HG03064 (cell line): Measurements from ENCODE around the gene ANK3.

Source experiments
- ATAC-seq: cut with Tn5 transposase; IDR thresholded peaks from one replicate; pipeline ENCODE4 v1.9.1; 2021; ENCODE audit warnings: low read depth; ENCODE audit not compliant: unreplicated experiment

Gene ANK3

DNA sequence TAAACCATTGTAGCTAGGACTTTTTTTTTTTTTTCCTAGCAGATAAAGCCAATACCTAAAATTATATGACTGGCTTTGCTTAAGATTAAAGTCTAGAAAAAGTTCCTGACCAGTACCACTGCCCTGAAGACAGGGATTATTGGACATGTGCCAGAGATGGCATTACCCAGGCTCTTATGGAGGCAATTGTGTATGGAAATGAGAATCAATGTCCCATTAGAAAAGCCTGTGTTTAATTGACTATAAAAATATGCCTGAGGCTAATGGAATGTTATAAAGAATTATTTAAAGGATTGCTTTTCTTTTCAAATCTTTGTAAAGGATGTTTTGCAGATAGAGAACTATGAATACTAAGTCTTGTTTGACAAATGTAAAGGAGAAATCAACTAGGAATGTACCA is 196.7 kb downstream of the ANK3 start:
- ATAC-seq = no peak

DNA sequence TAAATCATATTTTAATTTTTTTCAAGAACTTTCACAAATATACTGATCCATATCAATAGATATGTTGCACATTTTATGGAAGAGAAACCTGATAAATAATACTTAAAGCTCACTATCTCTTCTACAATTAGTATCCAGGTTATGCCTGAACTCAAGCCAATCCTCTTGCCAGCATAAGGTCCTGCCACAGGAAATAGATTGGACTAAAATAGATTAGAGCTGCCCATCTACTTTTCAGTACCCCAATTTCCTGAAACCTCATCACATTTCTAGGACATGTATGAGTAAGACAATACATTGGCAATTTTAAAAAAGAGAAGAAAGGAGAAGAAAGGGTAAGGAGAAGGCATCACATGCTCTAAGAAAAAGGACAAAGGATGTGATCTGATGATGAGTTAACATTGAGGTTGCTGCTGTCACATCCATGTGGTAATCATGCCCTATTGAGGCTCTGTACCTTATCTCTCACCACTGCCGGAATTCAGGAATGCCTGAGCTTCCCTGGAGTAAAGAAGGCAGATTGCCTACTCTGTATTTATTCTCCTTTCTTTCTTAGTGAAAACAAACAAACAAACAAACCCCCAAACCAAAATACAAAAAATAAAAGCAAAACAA is 199.7 kb downstream of the ANK3 start:
- no peak for ATAC-seq

DNA sequence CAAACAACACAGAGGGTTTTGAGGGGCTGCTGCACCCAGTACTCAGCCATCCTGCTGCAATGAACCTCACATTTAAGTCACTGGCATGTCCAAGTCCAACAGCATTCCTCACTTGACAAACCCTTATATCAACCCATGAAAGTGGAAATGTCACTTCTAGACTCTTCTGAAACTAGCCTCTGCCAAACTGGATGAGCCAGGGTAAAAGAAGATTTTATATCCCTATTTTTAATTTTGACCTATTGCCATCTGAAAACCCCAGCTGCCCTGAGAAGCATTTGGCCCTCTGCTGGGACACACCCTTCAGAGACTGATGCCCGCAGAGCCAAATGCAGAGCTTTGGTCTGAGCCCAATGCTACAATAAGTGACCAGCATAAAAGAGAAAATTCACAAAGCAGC is 201.1 kb downstream of the ANK3 start:
- ATAC-seq = no peak

DNA sequence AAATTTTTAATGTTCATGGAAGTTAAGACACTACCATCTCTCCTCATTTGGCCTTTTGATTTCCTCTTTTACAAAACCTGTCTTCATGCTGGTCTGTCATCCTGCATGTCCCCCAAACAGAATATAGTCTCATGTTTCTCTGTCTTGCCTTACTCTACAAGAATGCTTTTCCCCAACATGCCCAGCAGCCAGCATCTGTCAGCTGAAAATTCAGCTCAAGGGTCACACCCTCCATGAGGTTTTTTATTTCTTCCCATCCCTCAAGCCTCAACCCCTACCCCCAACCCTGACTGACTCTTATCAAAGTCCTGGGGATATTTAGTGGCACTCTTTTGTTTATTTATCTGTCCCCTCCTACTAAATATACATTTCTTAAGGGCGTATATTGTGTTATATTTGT is 202.0 kb downstream of the ANK3 start:
- no peak for ATAC-seq

DNA sequence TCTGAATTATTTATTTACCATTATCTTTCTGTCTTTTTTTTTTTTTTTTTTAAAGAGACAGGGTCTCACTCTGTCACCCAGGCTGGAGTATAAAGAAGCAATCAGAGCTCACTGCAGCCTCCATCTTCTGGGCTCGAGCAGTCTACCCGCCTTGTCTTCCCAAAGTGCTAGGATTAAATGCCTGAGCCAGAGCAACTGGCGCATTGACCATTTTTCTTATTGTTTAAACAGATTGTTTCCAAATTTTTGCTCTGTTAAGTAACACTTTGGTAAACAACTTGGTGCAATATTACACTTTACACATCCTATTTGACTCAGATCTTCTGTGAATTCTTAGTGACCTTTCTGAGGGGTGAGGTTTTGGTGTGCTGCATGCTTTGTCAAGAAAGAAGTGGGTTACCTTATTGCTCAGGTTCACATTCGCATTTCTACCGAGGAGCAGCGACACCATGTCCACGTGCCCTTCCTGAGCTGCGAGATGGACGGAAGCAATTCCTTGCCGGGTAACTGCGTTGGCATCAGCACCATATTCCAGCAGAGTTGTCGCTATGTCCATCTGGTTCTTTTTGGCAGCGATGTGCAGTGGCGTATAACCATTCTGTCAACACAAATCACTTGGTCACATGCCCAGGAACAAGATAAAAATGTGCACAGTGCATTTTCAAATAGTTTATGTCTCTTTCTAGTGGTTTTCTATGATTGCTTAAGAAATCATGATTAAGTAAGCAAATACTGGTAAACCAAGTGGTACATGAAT is 203.2 kb downstream of the ANK3 start:
- ATAC-seq = no peak

DNA sequence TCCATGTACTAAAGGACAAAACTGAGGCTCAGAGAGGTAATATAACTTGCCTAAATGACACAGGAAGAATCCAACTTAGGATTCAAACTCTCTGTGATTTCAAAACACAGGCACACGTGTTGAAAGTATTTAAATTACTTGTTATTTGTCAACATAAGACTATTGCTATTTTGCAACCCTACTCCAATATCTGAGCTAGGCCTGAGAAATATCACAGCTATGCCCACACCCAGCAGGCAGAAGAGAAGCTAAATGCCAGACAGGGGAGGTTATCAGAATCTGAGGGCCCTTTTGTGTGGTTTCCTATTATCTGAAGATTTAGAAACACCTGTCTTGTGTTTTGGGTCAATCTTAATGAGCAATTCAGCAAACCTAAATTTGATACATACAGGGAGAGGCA is 204.3 kb downstream of the ANK3 start:
- ATAC-seq = no peak

DNA sequence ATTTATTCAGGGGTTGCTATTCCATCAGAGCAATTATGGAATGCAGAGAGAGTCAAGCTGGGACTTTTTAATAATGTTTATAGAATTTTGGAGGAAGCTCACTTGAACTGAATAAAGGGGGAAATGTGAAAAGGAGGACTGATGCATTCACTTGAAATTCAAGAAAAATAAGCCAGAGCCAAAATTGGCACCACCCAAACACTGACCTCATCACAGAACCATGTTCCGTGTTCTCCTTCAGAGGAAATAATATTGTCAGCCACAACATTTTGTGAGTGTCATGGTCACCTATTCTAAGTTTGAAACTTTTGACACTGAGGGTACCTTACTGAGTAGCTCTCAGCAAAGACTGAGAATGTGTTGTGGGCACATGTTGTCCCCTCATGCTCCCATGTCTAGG is 207.0 kb downstream of the ANK3 start:
- ATAC-seq = no peak

DNA sequence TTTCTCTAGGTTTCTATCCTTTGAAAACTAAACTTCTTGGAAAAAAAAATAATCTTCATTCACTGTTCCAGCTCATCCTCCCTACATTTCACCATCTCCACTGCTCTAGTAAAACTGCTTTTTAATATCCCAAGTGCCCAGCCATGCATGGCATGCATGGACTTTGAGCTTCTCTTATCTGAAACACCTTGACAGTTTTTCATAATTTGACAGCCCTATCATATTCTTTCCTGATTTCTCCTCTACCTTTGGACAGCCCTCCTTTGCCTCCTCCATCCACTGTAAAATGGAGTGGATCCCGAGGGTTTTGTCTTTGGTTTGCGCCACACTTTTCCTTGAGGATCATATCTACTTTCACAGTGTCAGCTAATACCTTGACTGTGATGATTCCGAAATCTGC is 212.8 kb downstream of the ANK3 start:
- no peak for ATAC-seq

DNA sequence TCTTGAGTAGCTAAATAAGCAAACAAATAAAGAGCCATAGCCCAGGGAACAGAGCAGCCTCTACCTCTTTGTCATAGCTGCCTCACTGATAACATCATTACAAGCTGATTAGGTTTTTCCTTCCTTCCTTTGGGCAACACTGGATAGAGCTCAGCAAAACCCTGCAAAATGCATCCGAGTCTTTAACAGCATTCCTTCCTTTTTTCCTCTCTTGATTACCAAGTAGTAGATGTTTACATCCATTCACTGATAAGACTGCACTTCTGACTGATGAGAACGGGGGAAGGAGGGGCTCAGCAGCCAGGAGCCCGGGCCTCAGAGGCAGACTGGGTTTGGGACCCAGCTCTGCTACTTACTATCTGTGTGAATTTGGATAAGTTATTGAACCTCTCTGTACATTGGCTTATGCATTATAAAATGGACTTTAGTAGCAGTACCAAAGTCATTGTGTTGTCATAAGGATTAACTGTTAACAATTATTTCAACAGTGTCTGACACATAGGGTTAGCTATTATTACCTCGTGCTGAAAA is 214.2 kb downstream of the ANK3 start:
- no peak for ATAC-seq

DNA sequence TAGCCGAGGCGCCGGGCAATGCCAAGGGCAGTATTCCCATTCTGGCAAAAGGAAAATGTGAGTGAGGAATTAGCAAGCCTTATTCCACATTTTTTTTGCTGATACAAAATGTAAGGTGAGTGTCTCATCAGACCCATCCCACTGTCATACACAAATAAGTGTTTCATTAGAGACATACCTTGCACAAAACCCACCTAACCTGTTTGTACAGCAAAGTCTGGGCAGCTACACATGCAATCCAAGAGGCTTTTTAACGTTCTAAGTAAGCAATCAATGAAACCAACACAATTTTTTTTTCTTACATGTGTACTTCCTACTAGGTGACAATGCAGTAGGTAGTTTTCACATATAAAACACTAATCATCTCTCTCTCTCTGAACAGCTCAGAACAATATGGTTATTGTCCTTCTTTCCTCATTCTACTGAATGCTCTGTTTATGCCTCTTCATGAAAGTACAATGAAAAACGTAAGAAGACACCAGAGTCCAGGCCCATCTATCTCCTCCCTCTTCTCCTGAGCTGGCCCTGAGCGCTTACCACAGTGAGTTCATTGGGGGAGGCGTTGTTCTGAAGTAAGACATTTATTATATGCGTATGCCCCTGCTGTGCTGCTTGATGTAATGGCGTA is 217.2 kb downstream of the ANK3 start:
- no peak for ATAC-seq

DNA sequence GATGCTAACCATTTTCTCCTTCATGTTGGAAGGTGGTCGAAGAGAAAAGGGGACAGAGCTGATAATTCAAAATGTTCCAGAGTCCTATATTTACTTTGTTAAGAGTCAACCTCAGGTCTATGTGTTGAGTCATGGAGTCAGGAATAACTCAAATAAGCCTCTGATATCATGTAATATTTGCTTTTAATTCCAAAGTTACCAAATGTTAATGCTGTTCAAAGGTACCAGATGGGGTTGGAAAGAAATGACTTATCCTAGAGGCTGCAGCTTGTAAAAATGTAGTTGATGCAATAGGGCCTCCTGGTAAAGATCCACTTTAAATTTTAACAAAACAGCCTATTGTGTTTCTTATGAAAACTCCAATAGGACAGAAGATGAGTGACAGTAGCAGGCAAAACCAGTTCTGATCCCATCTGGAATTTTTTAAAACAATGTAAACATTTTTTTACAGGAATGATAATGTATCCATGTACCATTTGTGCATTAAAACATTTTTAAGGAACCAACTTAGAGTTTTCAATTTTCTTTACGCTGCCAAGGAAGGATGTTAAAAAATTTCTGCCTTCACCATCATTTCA is 218.2 kb downstream of the ANK3 start:
- no peak for ATAC-seq

DNA sequence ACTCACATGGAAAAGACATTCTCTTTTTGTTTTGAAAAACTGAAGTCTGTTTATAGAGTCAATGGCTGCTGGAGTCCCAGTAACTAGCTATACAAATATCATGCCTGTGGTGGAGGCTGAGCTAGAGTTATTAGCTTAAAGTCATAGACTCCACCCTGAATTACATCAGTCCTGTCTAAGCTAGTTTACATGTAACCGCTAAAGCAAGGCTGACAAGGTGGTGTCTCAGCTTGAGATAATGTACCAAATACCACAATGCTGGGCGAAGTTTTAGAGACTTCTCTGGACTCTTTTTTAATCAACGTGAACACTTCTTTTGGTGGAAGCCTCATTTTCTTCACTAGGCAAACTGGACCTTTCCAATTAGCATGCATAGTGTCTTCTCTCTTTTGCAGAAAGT is 219.4 kb downstream of the ANK3 start:
- no peak for ATAC-seq

DNA sequence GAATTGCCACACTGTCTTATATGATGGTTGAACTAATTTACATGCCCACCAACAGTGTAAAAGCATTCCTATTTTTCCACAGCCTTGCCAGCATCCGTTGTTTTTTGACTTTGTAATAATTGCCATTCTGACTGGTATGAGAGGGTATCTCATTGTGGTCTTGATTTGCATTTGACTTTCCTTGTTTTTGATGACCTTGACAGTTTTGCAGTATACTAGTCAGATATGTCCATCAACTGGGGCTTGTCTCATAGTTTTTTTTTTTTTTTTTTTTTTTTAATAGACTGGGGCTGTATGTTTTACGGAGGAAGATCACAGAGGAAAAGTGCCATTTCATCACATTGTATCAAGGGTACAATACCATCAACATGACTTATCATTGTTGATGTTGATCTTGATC is 220.6 kb downstream of the ANK3 start:
- no peak for ATAC-seq

DNA sequence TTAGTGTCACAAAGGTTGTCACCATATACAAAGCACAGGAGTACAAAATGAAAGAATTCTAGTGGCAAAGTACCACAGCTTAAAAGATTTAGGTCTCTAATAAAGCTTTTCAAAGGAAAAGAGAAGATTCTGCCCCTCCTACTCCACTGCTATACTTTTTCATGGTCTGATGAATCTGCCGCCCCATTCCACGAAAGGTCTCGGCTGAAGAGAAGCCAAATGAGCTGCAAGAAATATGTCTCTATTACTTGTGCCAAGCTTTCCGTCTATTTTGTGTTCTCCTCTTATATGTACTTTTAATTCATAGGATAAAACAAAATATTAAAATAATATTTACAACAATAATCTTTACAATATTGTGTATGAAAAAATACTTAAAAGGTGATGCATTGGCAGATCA is 222.6 kb downstream of the ANK3 start:
- no peak for ATAC-seq

DNA sequence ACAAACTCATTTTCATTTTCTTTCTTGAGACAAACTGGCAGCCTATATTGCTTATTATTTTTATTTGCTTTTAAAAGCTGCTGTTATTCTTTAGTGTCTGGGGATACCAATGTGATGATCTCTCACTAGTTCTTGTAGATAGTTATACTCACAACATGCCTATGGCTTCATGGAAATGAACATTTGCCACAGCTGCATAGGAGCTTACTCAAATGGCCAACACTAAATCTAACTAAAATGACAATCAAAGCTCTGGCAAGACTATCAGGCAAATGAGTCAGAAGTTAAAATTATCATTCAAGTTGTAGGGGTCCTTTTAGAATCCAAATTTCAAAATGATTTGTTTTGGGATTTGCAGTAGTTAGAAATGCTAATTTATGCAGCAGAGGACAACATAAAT is 225.9 kb downstream of the ANK3 start:
- ATAC-seq = no peak

DNA sequence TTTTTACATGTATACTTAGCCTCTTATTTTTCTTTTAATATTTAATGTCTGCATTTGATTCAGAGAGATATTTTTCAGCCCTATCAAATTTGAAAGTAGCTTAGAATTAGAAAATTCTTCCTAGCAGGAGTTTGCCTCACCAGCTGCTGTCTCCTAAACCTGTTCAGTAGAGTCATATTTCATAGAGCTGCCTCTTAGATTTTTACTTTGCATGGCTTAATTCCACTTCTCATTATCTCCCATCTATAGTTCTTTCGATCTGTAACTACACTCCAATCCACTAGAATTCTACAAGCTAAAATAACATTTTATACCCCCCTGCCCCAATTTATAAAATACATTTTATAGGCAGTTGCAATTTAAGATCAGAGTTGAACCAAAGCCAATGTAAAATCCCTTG is 227.0 kb downstream of the ANK3 start:
- ATAC-seq = no peak

DNA sequence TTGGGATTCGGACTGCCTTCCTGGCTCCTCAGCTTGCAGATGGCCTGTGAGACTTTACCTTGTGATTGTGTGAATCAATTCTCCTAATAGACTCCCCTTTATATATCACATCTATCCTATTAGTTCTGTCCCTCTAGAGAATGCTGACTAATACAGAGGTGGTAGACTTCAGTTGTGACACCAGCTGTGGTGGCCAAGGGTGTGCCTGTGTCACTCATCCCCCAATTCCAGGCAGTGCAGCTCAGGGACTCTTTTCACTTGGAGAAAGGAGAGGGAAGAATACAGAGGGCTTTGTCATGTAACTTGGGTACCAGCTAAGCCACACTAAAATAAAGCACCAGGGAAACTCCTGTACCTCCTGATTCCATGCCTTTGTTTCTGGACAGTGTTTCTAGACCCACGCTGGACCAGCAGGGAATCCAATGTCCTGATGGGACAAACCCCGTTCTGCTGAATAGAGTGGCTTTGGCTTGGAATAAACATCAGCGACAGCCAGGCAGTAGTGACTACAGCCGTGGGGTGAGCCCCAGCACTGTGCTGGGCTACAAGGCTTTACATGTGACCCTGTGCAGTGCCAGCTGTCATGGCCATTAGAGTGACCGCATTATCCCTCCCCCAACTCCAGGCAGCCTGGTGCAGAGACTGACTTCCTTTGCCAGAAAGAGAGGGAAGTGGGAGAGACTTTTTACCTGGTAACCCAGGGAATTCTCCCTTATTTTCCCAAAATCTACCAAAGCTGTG is 233.6 kb downstream of the ANK3 start:
- no peak for ATAC-seq

DNA sequence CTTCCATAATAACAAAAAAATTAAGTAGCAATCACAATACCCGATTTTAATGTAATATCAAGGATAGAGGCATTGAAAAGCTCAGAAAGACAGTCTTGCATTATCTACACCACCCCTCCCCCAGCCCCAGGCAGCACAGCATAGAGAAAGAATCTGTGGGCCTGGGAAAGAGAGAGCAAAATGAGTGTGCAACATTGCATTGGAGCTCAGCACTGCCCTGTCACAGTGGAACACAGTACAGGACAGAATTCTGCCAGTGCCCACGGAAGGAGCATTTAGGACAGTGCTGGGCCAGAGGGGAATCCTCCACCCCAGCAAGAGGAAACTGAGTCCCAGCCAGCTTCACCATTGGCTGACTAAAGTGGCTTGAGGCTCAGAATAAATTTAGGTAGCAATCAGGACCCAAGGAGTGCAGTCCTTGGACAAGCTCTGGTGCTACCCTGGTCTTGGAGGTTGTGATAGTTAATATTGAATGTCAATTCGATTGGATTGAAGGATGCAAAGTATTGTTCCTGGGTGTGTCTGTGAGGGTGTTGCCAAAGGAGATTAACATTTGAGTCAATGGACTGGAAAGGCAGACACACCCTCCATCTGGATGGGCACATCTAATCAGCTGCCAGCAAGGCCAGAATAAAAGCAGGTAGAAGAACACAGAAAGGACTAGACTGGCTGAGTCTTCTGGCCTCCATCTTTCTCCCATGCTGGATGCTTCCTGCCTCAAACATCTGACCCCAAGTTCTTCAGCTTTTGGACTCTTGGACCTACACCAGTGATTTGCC is 234.4 kb downstream of the ANK3 start:
- no peak for ATAC-seq

DNA sequence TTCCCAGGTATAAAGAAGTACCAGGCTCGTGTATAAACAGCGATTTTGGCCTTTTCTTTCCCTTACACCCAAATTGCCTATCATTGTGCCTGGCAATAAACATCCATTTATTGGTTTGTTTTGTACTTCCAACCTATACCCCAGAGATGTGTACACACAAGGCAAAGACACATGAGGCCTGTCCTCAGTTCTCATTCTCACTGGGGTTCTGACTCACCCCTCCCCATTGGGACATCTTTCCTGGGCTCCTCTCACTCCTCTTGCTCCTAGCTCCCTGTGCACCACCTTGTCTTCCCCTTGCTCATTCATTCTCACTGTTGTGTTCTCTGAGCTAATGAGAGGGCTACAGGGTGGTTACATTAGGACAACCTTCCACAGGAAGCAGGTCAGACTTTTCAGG is 240.7 kb downstream of the ANK3 start:
- no peak for ATAC-seq

DNA sequence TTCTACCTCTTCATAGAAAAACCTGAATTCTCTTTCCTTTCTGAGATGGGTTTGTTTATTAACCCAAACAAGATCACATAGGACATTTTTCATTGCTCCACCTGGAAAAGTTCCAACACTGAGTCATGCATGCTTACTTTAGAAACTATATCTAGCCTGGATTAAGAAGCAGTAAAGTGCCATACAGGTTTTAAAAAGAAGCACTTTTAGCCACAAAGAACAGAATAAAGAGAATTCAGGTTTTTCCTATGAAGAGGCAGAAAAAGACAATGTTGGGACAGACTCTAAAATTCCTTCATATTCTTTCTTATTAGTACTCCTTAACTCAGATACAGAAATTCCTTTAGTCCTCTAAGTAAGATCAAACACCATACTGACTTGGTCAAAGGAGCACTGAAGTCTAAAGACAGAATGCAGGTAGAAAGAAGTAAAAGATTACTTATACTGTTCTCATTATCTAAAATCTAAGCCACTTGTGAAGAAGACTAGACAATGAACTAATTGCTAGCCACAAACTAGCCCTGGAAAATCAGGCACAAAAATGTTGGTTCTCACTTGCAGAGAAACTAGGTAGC is 241.3 kb downstream of the ANK3 start:
- ATAC-seq = no peak
